Measurements from ENCODE around the gene PROK1. TPM values are rescaled to one million over a fixed set of nuclear protein-coding genes. Genes with fewer than 3 reads are reported as not detected.

Gene PROK1
- total RNA-seq, 1 donor from 2014 or later = not detected

GRCh38 chr1:110425612-110426152, 25.3 kb upstream of the PROK1 start:
- Mint-ChIP-seq H3K4me1 (ENCODE audit: low read depth, unreplicated experiment) (peaks cover 5% of the 10 kb centered on the region), H3K27ac (ENCODE audit: unreplicated experiment) (no peak overlapping the region), H3K27me3 (ENCODE audit: unreplicated experiment) (peaks cover under 1% of the 10 kb centered on the region), H3K36me3 (ENCODE audit: unreplicated experiment) (peaks cover 10% of the 10 kb centered on the region), H3K4me3 (ENCODE audit: unreplicated experiment) (no peak overlapping the region), H3K9me3 (ENCODE audit: unreplicated experiment) (no peaks in the 10 kb centered on the region)
- TF ChIP-seq CTCF (IDR thresholded peaks at IDR 0.05; ENCODE audit: partially characterized antibody, unreplicated experiment) = no peak
- no peak for DNase-seq

DNA sequence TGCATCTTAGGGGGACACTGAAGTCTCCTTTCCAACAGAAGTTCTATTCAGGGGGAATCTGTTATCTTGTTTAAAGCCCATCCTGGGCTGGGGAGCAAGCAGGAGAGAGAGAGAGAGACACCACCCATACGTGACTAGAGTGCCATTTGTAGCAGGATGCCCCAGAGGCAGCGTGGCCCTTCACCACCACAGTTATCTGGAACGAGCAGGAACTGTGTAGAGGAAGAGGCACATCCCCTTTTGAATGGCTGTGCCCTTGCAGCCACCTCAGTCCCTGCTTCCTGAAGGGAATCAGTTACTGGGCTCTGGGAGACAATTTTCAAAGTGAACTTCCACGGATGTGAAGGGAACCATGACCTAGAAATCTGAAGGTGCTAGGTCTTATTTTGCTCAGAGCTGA, 24.1 kb upstream of the PROK1 start:
- H3K4me1 Mint-ChIP-seq (ENCODE audit: low read depth, unreplicated experiment) = peaks cover 5% of the 10 kb centered on the region
- H3K36me3 Mint-ChIP-seq (ENCODE audit: unreplicated experiment) = peaks cover 3% of the 10 kb centered on the region
- peaks cover 7% of the 10 kb centered on the region for H3K27me3 Mint-ChIP-seq (ENCODE audit: unreplicated experiment)
- no peak overlapping the region for H3K27ac Mint-ChIP-seq (ENCODE audit: unreplicated experiment)
- H3K9me3 Mint-ChIP-seq (ENCODE audit: unreplicated experiment) = no peaks in the 10 kb centered on the region
- TF ChIP-seq CTCF (IDR thresholded peaks at IDR 0.05; ENCODE audit: partially characterized antibody, unreplicated experiment) = no peak
- no peak overlapping the region for H3K4me3 Mint-ChIP-seq (ENCODE audit: unreplicated experiment)
- no peak for DNase-seq

DNA sequence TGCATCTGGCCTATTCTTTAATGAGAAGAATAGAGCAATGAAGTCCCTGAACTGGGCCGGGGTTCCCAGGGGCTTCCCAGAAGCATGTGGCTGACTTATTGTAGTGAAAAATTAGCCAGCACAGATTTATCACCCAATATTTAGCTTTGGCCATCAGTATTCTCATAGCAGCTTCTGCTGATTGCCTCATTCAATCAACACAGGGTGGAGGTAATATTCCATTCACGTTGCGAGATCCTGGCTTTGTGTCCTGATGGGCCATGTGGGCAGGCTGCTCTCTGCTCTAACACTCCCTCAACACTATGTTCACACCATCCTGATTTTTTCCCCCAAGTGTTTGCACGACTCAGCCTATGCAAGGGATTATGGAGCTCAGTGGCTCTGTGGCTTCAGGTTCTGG, 22.0 kb upstream of the PROK1 start:
- Mint-ChIP-seq H3K27me3 (ENCODE audit: unreplicated experiment) (peaks cover 8% of the 10 kb centered on the region), H3K36me3 (ENCODE audit: unreplicated experiment) (no peaks in the 10 kb centered on the region), H3K4me1 (ENCODE audit: low read depth, unreplicated experiment) (peaks cover 8% of the 10 kb centered on the region), H3K27ac (ENCODE audit: unreplicated experiment) (no peak overlapping the region), H3K9me3 (ENCODE audit: unreplicated experiment) (no peaks in the 10 kb centered on the region), H3K4me3 (ENCODE audit: unreplicated experiment) (no peak overlapping the region)
- no peak for TF ChIP-seq CTCF (IDR thresholded peaks at IDR 0.05; ENCODE audit: partially characterized antibody, unreplicated experiment)
- DNase-seq = no peak

GRCh38 chr1:110430366-110430765, 20.6 kb upstream of the PROK1 start:
- no peak for TF ChIP-seq CTCF (IDR thresholded peaks at IDR 0.05; ENCODE audit: partially characterized antibody, unreplicated experiment)
- H3K9me3 Mint-ChIP-seq (ENCODE audit: unreplicated experiment) = no peaks in the 10 kb centered on the region
- H3K27ac Mint-ChIP-seq (ENCODE audit: unreplicated experiment) = no peak overlapping the region
- peaks cover 8% of the 10 kb centered on the region for H3K27me3 Mint-ChIP-seq (ENCODE audit: unreplicated experiment)
- H3K36me3 Mint-ChIP-seq (ENCODE audit: unreplicated experiment) = no peaks in the 10 kb centered on the region
- no peak overlapping the region for H3K4me3 Mint-ChIP-seq (ENCODE audit: unreplicated experiment)
- H3K4me1 Mint-ChIP-seq (ENCODE audit: low read depth, unreplicated experiment) = peaks cover 7% of the 10 kb centered on the region
- no peak for DNase-seq

GRCh38 chr1:110430901-110431300, 20.0 kb upstream of the PROK1 start:
- DNase-seq = no peak
- H3K27me3 Mint-ChIP-seq (ENCODE audit: unreplicated experiment) = peaks cover 8% of the 10 kb centered on the region
- no peak for TF ChIP-seq CTCF (IDR thresholded peaks at IDR 0.05; ENCODE audit: partially characterized antibody, unreplicated experiment)
- H3K4me1 Mint-ChIP-seq (ENCODE audit: low read depth, unreplicated experiment) = peaks cover 5% of the 10 kb centered on the region
- H3K4me3 Mint-ChIP-seq (ENCODE audit: unreplicated experiment) = no peak overlapping the region
- H3K27ac Mint-ChIP-seq (ENCODE audit: unreplicated experiment) = no peak overlapping the region
- no peaks in the 10 kb centered on the region for H3K36me3 Mint-ChIP-seq (ENCODE audit: unreplicated experiment)
- H3K9me3 Mint-ChIP-seq (ENCODE audit: unreplicated experiment) = no peaks in the 10 kb centered on the region

Data from glutamatergic neuron (in vitro differentiated cells).